Karpas-422 (cell line): ENCODE data around the gene POC1A. TPM values are rescaled to one million over a fixed set of nuclear protein-coding genes. Genes with fewer than 3 reads are reported as not detected.
"Not testable (repeated sequence)": the region's sequence is repeated elsewhere in the genome, so short reads cannot be mapped to it uniquely, and the experiment has no call there.

ENCODE experiments used
- DNase-seq: peaks from one replicate; pipeline ENCODE4 v3.0.0-alpha.2; 2015
- H2AFZ ChIP-seq: fragments of 200-600 bp; sonication (generic); 2 replicates; pipeline ENCODE4 v1.6.1; 2014; ENCODE audit warnings: antibody characterized with exemption, low read length, mixed read lengths
- H3K27ac ChIP-seq: fragments of 200-600 bp; sonication (generic); 2 replicates; pipeline ENCODE4 v1.5.1; 2014; ENCODE audit warnings: mild to moderate bottlenecking, low read length, moderate library complexity
- H3K27me3 ChIP-seq: fragments of 200-600 bp; sonication (generic); 2 replicates; pipeline ENCODE4 v1.6.1; 2014; ENCODE audit warnings: low read length, mixed read lengths
- H3K36me3 ChIP-seq: fragments of 200-600 bp; sonication (generic); 2 replicates; pipeline ENCODE4 v1.6.1; 2014; ENCODE audit warnings: low read length, mixed read lengths; ENCODE audit not compliant: insufficient read depth
- H3K4me1 ChIP-seq: fragments of 200-600 bp; sonication (generic); 2 replicates; pipeline ENCODE4 v1.6.1; 2014; ENCODE audit warnings: mild to moderate bottlenecking, low read length, mixed read lengths
- H3K4me2 ChIP-seq: fragments of 200-600 bp; sonication (generic); 2 replicates; pipeline ENCODE4 v1.6.1; 2014; ENCODE audit warnings: low read length, low read depth, mild to moderate bottlenecking; ENCODE audit not compliant: poor library complexity, severe bottlenecking
- H3K4me3 ChIP-seq: fragments of 200-600 bp; sonication (generic); 2 replicates; pipeline ENCODE4 v1.5.1; 2014; ENCODE audit warnings: mild to moderate bottlenecking, antibody characterized with exemption, low read length, mixed read lengths
- H3K79me2 ChIP-seq: fragments of 200-600 bp; sonication (generic); 2 replicates; pipeline ENCODE4 v1.6.1; 2014; ENCODE audit warnings: mild to moderate bottlenecking, low read length, mixed read lengths
- H3K9ac ChIP-seq: fragments of 200-600 bp; sonication (generic); 2 replicates; pipeline ENCODE4 v1.6.0; 2014; ENCODE audit warnings: low read length
- H3K9me2 ChIP-seq: fragments of 200-600 bp; sonication (generic), shearing (Covaris generic); replicated peaks from 2 replicates; pipeline ENCODE4 v1.6.0; 2014; ENCODE audit warnings: mild to moderate bottlenecking, low read length, moderate library complexity; ENCODE audit not compliant: insufficient read depth
- H3K9me3 ChIP-seq: fragments of 300-700, 200-600 bp; sonication (generic); 2 replicates; pipeline ENCODE4 v1.6.1; 2014; ENCODE audit warnings: low read length, mixed read lengths
- H4K20me1 ChIP-seq: fragments of 200-600 bp; sonication (generic); 2 replicates; pipeline ENCODE4 v1.6.1; 2014; ENCODE audit warnings: mild to moderate bottlenecking, antibody characterized with exemption, low read length, low read depth; ENCODE audit not compliant: insufficient read depth
- total RNA-seq: library from RNA; depleted of rRNA; stranded (reverse); fragments of >200 nt; shearing (Covaris generic); gene quantifications from 2 replicates; pipeline ENCODE4 v1.2.3, GENCODE V29; 2014; ENCODE audit warnings: low replicate concordance

POC1A gene
- total RNA-seq, 1 experiment from 2014 or later, result 12.7 TPM

- no peaks in the 10 kb centered on the region for H3K79me2 ChIP-seq
Measured at GRCh38 chr3:52046902-52047239, 107.4 kb downstream of the POC1A start.

DNA sequence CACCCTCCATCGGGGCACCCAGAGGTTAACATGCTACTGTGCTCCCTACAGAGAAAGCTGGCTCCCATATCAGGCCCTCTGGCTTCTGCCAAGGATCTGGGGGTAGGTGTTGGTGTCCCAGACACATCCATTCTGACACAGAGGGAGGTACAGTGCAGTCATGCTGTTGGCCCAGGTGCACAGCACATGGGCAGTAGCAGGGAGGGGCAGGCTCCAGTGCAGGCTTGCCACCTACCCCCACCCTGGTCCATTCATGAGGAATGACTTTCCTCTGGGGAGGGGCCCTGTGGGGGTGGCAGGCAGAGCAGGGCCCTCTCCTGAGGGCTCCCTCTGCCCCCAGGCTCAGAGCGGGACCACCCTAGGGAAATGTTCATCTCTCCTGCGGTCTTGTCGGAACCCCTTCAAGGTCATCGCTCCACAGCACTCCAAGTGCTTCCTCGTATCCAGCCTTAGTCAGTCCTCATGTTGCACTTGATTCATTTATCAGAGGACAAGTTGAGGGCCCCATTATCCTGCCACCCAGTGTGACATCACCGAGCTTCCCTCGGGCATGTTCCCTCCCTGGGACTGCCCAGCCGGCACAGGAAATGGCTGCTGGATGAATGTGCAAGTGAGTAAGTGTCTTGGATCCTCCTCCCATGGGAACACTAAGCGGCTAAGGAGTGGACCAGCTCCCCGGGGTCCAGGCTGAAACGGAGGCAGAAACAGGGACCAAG, 107.9 kb downstream of the POC1A start:
- H4K20me1 ChIP-seq, result 0 out of 2 replicates have a peak, but pooled peaks cover 6% of the 10 kb centered on the region
- no peaks in the 10 kb centered on the region for H3K79me2 ChIP-seq
- H3K36me3 ChIP-seq, result no peaks in the 10 kb centered on the region; the same call in 1 of the 2 replicates
- H3K27ac ChIP-seq, result no peak overlapping the region
- no peaks in the 10 kb centered on the region for H3K9me3 ChIP-seq
- no peak overlapping the region for H3K4me2 ChIP-seq
- no peak for DNase-seq
- H3K27me3 ChIP-seq, result no peaks in the 10 kb centered on the region
- H3K4me1 ChIP-seq, result no peaks in the 10 kb centered on the region
- no peak overlapping the region for H2AFZ ChIP-seq
- no peak overlapping the region for H3K4me3 ChIP-seq
- H3K9me2 ChIP-seq, result no peaks in the 10 kb centered on the region
- H3K9ac ChIP-seq, result no peak overlapping the region

More at GRCh38 chr3:52046902-52047239, 107.4 kb downstream of the POC1A start:
- H3K36me3 ChIP-seq, result no peaks in the 10 kb centered on the region; the same call in 1 of the 2 replicates
- H3K4me2 ChIP-seq, result no peak overlapping the region
- H2AFZ ChIP-seq, result no peak overlapping the region
- no peak for DNase-seq
- no peaks in the 10 kb centered on the region for H3K27me3 ChIP-seq
- H3K9me2 ChIP-seq, result no peaks in the 10 kb centered on the region
- 0 out of 2 replicates have a peak, but pooled peaks cover 6% of the 10 kb centered on the region for H4K20me1 ChIP-seq
- H3K27ac ChIP-seq, result no peak overlapping the region
- H3K4me3 ChIP-seq, result no peak overlapping the region
- no peak overlapping the region for H3K9ac ChIP-seq
- no peaks in the 10 kb centered on the region for H3K4me1 ChIP-seq
- no peaks in the 10 kb centered on the region for H3K9me3 ChIP-seq

- Histone ChIP-seq H3K27me3 (no peaks in the 10 kb centered on the region), H2AFZ (no peak overlapping the region), H4K20me1 (0 out of 2 replicates have a peak, but pooled peaks cover 6% of the 10 kb centered on the region), H3K36me3 (no peaks in the 10 kb centered on the region; the same call in 1 of the 2 replicates), H3K4me1 (no peaks in the 10 kb centered on the region), H3K9ac (no peak overlapping the region), H3K9me3 (no peaks in the 10 kb centered on the region), H3K9me2 (no peaks in the 10 kb centered on the region), H3K4me2 (no peak overlapping the region), H3K79me2 (no peaks in the 10 kb centered on the region), H3K27ac (no peak overlapping the region), H3K4me3 (no peak overlapping the region)
- DNase-seq, result no peak
Measured at GRCh38 chr3:52044869-52045619, 109.2 kb downstream of the POC1A start.

DNA sequence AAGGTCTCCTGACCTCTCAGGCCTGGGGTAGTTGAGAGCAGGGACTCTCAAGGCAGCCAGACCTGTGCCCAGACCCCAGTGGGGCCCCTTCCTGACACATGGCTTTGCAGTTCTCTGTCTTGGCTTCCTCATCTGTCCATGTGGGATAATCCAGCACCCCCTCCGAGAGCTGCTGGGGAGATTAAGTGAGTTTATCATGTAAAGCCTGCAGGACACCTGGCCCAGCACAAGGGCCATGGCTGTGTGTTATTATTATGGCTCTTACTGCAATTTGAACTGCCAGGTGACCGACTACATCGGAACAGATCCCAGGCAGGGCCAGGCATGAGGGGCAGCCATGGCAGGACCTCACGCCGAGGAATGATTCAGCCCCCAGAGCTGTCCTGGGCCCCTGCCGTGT, 110.5 kb downstream of the POC1A start:
- no peaks in the 10 kb centered on the region for H3K79me2 ChIP-seq
- no peaks in the 10 kb centered on the region for H3K9me2 ChIP-seq
- DNase-seq, result no peak
- H3K4me2 ChIP-seq, result no peak overlapping the region
- no peak overlapping the region for H3K9ac ChIP-seq
- H3K27ac ChIP-seq, result no peak overlapping the region
- no peaks in the 10 kb centered on the region for H3K9me3 ChIP-seq
- H3K4me3 ChIP-seq, result no peak overlapping the region
- no peaks in the 10 kb centered on the region for H3K4me1 ChIP-seq
- no peaks in the 10 kb centered on the region for H3K36me3 ChIP-seq
- 0 out of 2 replicates have a peak, but pooled peaks cover 6% of the 10 kb centered on the region for H4K20me1 ChIP-seq
- H2AFZ ChIP-seq, result no peak overlapping the region
- H3K27me3 ChIP-seq, result no peaks in the 10 kb centered on the region

DNA sequence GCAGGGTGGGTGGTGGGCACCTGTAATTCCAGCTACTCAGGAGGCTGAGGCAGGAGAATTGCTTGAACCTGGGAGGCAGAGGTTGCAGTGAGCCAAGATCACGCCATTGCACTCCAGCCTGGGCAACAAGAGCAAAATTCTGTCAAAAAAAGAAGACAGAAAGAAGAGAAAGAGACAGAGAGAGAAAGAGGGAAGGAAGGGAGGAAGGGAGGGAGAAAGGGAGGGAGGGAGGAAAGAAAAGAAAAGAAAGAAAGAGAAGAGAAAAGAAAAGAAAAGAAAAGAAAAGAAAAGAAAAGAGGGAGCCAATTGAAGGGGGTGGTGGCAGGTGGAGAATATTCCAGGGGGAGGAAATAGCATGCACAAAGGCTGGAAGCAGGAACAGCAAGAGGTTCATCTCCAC, 111.2 kb downstream of the POC1A start:
- not testable (repeated sequence) for H3K4me1 ChIP-seq, H3K9me2 ChIP-seq, H3K79me2 ChIP-seq, H2AFZ ChIP-seq, H4K20me1 ChIP-seq, H3K27me3 ChIP-seq, H3K27ac ChIP-seq, H3K36me3 ChIP-seq, H3K4me3 ChIP-seq, H3K4me2 ChIP-seq, DNase-seq, H3K9ac ChIP-seq, H3K9me3 ChIP-seq

DNA sequence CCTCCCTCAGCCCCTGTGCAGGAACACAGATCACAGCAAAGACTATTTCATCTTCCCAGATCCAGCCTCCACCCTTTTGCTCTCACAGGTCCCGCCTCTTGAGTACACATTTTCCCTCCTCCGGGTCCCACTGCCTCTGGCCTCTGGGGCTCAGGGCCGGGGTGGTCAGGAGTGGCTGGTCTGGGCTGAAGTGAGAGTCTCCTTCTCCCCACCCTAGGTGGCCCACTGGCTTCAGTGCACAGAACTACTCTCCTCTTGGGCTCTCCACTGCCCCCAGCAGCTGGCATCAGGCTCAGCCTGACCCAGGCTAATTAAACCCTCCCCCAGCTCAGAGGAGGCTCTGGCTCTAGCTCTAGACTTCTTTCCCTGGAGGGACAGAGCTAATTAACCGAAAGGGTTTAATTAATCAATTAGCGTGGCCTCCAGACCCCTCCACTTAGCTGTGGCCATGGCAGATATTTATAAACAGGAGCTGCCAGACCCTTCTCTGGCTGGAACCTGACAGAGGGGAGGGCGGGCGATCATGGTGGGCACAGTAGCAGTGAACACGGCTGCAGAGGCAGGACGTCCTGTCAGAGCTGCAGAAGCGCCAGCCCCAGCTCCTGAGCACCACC, 113.0 kb downstream of the POC1A start:
- no peaks in the 10 kb centered on the region for H3K79me2 ChIP-seq
- no peak for DNase-seq
- no peak overlapping the region for H3K9ac ChIP-seq
- no peaks in the 10 kb centered on the region for H3K9me3 ChIP-seq
- H3K4me1 ChIP-seq, result peaks cover 20% of the 10 kb centered on the region
- H3K27me3 ChIP-seq, result no peaks in the 10 kb centered on the region
- no peaks in the 10 kb centered on the region for H3K36me3 ChIP-seq
- H4K20me1 ChIP-seq, result peaks cover 8% of the 10 kb centered on the region; the same call in 1 of the 2 replicates
- H3K27ac ChIP-seq, result no peak overlapping the region
- no peak overlapping the region for H3K4me2 ChIP-seq
- no peak overlapping the region for H2AFZ ChIP-seq
- no peak overlapping the region for H3K4me3 ChIP-seq
- H3K9me2 ChIP-seq, result no peaks in the 10 kb centered on the region

GRCh38 chr3:52040600-52040999, 113.6 kb downstream of the POC1A start:
- DNase-seq, result no peak
- Histone ChIP-seq H3K27ac (no peak overlapping the region), H2AFZ (no peak overlapping the region), H3K9me2 (no peaks in the 10 kb centered on the region), H4K20me1 (peaks cover 4% of the 10 kb centered on the region; the same call in 1 of the 2 replicates), H3K9me3 (no peaks in the 10 kb centered on the region), H3K4me3 (no peak overlapping the region), H3K36me3 (no peaks in the 10 kb centered on the region), H3K27me3 (no peaks in the 10 kb centered on the region), H3K79me2 (no peaks in the 10 kb centered on the region), H3K4me1 (peaks cover 26% of the 10 kb centered on the region), H3K9ac (no peak overlapping the region), H3K4me2 (no peak overlapping the region)

- DNase-seq, result no peak
- Histone ChIP-seq H2AFZ (no peak overlapping the region), H4K20me1 (peaks cover 4% of the 10 kb centered on the region; the same call in 1 of the 2 replicates), H3K4me2 (no peak overlapping the region), H3K36me3 (no peaks in the 10 kb centered on the region), H3K9ac (no peak overlapping the region), H3K27ac (no peak overlapping the region), H3K9me3 (no peaks in the 10 kb centered on the region), H3K4me1 (peaks cover 28% of the 10 kb centered on the region), H3K79me2 (no peaks in the 10 kb centered on the region), H3K9me2 (no peaks in the 10 kb centered on the region), H3K27me3 (no peaks in the 10 kb centered on the region), H3K4me3 (no peak overlapping the region)
Measured at GRCh38 chr3:52039846-52040245, 114.4 kb downstream of the POC1A start.
